CD4-positive, alpha-beta T cell treated with Interleukin-1 beta for 1 hour (primary cell): ENCODE measurements around the gene ZDHHC7.
"Not testable (repeated sequence)": the region's sequence is repeated elsewhere in the genome, so short reads cannot be mapped to it uniquely, and the experiment has no call there.

Source experiments
- DNase-seq, 2 donors: peaks; one replicate each; pipeline ENCODE4 v3.0.0-alpha.2; 2020 to 2022

The ZDHHC7 gene

GRCh38 chr16:85010931-85011845 is at the start of gene ZDHHC7:
Gene ZDHHC7 (minus strand): TSS chr16:85011535. CDS start chr16:84990618, 20,917 bp downstream.
- DNase-seq: peak; percentile 86

GRCh38 chr16:85058909-85059308 is 47.6 kb upstream of the ZDHHC7 start:
- DNase-seq: no peak

- no peak for DNase-seq
Measured at GRCh38 chr16:85057948-85058347, 46.6 kb upstream of the ZDHHC7 start.

GRCh38 chr16:85057212-85057889 is 46.0 kb upstream of the ZDHHC7 start:
- DNase-seq: no peak

- peak in 1 of 2 donors; percentile 17 for DNase-seq
Measured at GRCh38 chr16:85056211-85056748, 44.9 kb upstream of the ZDHHC7 start.

- DNase-seq: peak; percentile 81 to 83
Measured at GRCh38 chr16:85055493-85056210, 44.3 kb upstream of the ZDHHC7 start.

- no peak for DNase-seq
Measured at GRCh38 chr16:85054948-85055492, 43.7 kb upstream of the ZDHHC7 start.

GRCh38 chr16:85054321-85054720 is 43.0 kb upstream of the ZDHHC7 start:
- not testable (repeated sequence) for DNase-seq

GRCh38 chr16:85052536-85052935 is 41.2 kb upstream of the ZDHHC7 start:
- DNase-seq: no peak

DNA sequence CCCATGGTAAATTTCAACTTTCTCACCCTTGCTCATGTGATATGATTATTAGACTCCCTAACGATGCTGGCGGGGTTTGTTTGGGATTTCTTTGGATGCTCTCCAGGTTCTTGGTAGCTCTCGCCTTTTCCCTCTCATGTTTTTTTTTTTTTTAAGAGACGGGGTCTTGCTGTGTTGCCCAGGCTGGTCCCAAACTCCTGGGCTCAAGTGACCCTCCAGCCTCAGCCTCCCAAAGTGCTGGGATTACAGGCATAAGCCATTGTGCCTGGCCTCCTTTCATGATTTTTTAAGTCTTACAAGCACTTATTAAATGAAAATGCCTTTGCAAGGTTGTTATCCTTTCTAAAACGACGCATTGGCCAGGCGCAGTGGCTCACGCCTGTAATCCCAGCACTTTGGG is 40.3 kb upstream of the ZDHHC7 start:
- no peak for DNase-seq

DNA sequence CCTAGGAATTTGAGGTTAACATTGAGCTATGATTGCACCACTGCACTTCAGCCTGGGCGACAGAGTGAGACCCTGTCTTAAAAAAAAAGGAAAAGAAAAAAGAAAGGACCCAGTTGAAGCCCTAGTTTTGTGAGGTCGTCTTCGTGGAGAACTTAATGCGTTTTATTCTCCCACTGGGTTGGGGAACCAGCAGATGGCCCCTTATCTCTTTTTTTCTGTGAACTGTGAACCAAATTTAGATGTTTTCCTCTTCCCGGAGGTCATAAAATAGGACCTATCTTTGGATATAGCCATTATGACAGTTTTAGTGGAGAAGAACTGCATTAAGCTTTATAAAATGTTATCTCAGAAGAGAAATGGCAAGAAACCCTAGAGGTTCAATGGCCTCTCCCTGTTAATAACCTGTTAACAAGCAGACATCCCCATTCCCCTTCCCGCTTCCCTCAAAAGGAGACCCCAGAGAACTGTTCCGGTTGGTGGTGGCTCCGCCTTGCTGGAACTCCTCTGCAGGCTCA is 39.8 kb upstream of the ZDHHC7 start:
- DNase-seq: no peak

DNA sequence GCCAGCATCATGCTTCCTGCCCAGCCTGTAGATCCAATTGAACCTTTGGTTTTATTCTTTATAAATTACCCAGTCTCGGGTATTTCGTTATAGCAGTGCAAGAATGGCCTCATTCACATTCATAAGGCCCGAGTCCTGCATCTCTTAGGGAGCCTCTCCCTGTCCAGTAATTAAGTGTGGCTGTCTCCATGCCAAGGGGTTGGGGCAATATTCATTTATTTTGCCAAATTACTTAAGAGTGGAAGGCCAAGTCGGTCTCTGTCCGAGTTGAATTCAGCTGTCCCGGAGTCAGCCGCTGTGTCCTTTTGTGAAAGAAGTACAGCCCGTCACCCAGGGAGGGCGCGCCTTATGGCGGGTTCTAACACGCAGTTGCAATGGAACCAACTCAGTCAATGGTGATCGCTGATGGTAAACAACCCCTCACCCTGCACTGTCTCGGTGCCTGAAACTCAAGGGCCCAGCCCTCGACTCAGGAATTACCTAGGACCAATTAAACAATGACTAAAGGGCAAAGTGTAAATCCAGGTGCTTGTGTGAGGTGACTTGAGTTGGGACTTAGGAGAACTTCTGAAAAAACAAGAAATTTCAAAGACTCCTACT is 38.5 kb upstream of the ZDHHC7 start:
- DNase-seq: no peak

GRCh38 chr16:85048921-85049562 is 37.7 kb upstream of the ZDHHC7 start:
- no peak for DNase-seq

DNA sequence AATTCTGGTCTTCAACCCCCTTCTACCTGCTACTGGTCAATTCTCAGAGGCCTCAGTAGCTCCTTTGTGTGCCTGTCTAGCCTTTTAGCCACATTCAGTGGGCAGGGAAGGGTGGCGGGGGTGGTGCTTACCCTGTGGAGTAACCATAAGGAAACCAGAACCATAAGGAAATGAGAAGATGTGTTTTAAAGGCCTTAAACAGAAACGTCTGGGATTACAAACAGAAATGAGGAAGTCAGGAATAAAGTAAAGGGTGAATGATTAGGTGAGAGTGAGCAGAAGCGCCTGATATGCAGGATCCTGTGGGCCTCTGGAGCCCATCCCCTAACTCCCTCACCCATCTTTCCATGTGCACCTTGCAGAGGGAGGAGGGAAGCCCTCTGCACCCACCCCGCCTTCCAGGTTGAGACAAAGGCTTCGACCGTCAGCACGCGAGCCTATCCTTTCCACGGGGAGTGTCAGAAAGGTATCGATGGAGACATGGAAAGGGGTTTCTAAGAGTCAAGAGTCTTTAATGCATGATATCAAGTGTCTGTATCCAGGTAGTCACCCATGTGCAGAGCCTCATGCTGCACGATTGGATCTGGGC is 36.6 kb upstream of the ZDHHC7 start:
- no peak for DNase-seq

- no peak for DNase-seq
Measured at GRCh38 chr16:85046931-85047866, 35.9 kb upstream of the ZDHHC7 start.

DNA sequence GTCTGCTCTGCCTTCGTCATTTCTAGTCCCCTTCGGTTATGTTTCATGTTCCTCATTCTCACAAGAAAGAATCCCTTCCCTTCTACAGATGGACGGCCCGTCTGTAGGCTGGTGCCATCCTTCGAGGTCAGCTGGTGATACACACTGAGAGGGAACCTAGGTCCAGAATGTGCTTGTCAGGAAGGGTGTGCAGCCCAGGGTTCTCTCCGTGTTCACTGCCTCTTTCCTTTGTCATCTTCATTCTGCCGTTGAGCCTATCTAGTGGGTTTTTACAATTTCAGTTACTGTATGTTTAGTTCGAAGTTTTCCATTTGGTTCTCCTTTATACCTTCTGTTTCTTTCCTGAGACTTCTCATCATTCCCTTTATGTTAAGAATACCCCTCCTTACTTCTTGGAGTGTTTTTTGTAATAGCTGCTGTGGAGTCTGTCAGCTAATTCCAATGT is 35.2 kb upstream of the ZDHHC7 start:
- DNase-seq: peak in 1 of 2 donors; percentile 29

DNA sequence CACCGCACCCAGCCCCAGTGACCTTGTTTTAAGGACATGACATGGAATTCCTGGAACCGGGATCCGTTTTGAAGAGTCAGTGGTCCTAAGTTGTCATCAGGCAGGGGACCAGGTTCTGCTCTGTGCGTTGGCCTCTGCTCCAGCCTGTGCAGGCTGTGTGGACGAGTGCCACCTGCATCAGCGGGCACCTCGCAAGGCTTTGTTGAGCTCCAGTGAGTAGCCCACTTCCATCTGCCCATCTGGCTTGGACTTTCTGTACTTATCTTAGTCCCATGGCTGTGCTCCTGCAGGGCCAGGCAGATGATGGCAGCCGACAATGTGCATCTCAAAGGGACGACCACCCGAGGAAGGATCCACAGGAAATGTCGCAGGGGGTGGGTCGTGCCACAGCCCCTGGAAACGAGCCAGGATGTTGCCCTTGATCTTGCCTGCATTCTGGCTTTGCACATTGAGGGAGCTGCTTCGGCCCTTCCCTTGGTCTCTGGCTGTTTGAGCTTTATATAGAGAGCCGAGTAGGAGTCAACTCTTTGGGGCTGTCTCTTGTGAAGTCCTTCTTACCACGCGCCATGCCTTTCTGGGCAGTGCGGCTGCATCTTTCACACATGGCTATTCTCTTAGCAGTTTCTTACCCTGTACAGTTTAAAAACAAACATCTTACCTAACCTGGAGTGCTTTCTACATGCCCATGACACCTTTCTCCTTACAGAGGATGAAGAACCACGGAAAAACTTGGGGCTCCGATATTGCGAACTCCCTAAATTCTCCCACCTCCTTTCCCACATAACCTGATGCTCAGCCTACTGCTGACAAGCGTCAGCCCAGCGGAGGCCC is 34.5 kb upstream of the ZDHHC7 start:
- DNase-seq: no peak

GRCh38 chr16:85045077-85045476 is 33.7 kb upstream of the ZDHHC7 start:
- DNase-seq: no peak

DNA sequence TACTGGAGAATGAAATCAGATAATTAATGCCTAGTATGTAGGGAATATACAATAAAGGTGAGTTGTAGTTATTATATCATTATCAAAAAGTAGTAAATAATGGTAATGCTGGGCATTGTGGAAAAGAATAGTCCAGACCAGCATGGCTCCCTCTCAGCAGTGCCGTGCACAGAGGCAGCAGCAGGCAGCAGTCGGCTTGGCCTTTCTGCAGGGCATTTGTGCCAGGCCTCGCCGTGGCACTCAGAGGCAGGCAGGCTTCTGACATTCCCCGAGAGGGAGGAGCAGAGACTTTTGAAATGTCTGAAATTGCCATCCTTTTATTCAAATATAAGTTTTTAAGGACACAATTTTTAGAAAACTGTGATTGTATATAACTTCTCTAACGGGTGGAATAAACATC is 31.3 kb upstream of the ZDHHC7 start:
- DNase-seq: no peak
